ENCODE measurements around the gene FAM118B.
A peak's percentile ranks its signal among the peaks of the same experiment; 100 is the strongest.

FAM118B gene

GRCh38 chr11:126211236-126212088 is at the start of gene FAM118B, which contains the start of gene RPUSD4:
FAM118B (plus strand) TSS chr11:126211782; CDS start chr11:126235002, 23,220 bp downstream.
RPUSD4 (minus strand) TSS chr11:126211650; CDS start chr11:126211638, 12 bp downstream.
- peak; percentile 85 for DNase-seq

DNA sequence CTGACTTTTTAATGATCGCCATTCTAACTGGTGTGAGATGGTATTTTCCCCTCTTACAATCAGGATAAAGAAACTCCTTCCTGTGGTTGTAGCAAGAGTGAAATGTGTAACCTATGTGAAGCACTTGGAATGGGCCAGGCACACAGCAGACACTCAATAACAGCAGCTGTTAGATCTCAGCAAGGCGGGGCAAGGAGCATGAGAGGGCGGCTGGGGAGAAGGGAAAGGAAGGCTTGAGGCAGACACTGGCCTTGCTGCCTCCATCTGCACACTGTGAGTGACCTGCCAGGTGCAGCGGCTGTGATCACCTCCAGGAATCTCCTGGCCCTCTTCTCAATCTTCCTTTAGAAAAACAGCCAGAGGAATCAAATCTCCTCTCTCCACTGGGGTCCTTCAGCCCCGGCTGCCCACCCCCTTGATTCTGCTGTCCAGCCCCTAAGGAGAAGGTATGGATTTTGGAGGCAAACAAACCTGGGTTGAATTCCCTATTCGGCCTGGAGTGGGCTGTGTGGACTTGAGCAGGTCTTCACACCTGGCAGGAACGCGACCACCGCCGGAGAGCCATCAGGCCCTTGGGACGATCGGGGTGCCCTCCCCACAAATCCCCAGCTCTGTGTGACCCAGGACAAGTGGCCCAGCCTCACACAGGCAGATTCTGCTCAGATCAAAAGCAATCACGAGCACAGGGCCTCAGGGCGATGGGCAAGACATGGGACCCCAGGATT is 49.1 kb upstream of the FAM118B start:
- DNase-seq = no peak

DNA sequence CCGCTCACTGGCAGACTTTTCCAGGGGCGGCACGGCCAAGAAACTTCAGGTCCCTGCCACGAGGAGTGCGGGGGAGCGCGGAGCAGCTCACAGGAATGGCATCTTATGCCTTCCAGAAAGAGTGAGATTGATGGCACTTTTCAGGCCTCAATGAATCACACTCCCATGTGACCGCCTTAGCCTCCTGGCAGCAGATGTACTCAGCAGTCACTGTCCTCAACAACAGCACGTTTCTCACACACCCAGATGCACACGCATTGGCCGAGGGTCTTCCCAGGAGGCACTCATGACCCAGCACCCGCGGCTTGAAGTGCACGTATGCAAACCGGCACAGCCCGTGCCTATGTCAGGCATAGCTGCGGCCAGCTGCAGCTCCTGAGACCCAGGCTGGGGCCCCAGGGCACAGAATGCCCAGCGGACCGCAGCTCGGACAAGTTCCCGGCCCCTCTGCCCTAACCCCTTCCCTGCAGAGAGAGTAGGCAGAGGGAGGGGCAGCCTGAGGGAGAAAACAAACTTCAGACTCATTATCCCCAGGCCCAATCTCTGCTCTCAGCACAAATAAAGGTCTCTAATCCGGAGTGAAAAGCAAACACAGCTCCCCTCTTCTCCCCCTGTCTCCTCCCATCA is 48.4 kb upstream of the FAM118B start:
- DNase-seq = no peak

- DNase-seq = no peak
These were observed 47.8 kb upstream of the FAM118B start for GRCh38 chr11:126163779-126164178.

DNA sequence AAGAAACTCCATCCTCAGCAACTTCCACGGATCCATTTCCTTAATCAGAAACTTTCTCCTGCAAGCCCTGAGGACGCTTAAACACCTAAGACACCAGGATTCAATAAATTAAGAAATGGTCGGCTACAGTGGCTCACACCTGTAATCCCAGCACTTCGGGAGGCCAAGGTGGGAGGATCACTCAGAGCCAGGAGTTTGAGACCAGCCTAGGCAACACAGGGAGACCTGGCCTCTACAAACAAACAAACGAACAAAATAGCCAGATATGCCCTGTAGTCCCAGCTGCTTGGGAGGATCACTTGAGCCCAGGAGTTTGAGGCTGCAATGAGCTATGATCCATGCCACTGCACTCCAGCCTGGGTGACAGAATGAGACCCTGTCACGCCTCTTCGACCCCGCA is 46.8 kb upstream of the FAM118B start:
- DNase-seq = no peak

DNA sequence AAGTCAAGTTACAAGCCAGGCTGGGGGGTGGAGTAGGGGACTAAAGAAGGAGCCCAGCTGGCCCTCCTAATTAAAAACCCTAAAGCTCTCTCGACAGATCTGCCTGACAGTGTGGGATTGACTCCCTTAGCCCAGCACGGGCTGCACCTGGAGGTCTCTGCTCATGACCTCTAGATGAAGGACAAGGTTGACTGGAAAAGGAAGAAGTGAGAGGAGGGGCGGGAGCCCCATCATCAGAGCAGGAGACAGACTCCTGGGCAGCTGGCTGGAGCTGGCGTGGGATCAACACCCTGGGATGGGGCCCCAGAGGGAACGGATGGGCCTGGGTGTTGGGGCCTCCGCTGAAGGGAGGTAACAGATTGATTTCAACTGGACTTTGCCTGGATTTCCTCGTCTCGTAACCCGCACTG is 46.3 kb upstream of the FAM118B start:
- DNase-seq = no peak

- DNase-seq = no peak
These were observed 45.8 kb upstream of the FAM118B start for GRCh38 chr11:126165757-126166156.

GRCh38 chr11:126166413-126166812 is 45.2 kb upstream of the FAM118B start:
- DNase-seq = no peak

GRCh38 chr11:126167488-126167887 is 44.1 kb upstream of the FAM118B start:
- no peak for DNase-seq

- DNase-seq = no peak
These were observed 42.3 kb upstream of the FAM118B start for GRCh38 chr11:126169291-126169690.

GRCh38 chr11:126172596-126173038 is 39.0 kb upstream of the FAM118B start:
- no peak for DNase-seq

DNA sequence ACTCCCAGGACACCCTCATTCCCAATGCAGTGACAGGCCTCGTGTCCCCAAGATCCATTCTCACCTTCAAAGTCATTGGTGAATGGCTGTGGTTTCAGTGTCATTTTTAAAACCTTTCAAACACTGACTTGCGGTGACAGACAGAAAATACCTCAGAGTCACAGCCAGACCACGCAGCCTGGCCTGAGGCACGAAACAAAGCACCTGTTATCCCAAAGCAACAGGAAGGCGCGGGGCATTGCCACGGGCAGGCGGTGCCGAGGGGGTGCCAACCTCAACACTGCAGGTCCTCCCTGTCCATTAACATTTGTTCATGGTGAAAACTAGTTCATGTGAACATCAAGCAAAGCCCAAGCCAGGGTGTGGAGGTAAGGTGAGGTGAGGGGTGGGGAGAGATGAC is 38.3 kb upstream of the FAM118B start:
- DNase-seq = no peak

DNA sequence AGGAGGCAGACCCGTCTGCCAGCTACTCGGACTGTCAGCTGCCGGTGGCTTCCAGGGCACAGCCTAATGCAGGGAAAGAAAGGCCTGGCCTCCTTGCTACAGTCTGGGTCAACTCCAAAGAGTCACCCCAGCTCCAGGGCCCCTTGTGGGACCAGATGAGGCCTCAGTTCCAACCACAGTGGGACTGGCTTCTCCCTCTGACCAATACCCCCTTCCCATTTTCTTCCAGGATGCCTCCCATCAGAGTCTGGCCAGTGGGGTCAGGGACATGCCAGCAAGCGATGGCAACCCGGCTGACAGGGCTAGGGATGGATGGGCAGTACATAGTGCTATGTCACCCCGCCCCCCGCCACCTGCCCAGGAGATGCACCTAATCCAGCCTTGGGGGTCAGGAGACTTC is 36.8 kb upstream of the FAM118B start:
- DNase-seq = no peak

- DNase-seq = no peak
These were observed 36.2 kb upstream of the FAM118B start for GRCh38 chr11:126175393-126175792.

DNA sequence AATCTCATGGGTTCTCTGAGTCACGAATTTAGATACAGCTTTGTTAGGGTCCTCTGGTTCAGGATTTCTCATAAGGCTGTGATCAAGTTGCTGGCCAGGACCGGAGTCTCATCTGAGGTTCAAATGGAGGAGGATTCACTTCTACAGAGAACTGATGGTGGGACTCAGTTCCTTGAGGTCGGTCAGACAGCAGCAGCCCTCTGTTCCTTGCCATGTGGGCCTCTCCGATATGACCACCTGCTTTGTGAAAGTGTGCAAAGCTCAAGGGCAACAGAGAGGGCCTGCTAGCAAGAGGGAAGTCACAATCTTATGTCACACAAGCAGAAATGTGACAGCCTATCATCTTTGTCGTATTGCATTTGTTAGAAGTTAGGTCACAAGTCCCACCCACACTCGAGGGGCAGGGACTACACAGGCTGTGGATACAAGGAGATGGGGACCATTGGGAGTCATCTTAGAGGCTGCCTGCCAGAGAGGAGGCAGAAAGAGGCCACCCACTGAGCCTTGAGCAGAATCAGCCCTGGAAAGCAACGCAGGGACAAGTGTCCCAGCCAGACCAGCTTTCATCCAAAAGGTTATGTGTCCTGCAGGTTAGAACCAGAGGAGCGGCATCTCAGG is 34.6 kb upstream of the FAM118B start:
- DNase-seq = no peak

DNA sequence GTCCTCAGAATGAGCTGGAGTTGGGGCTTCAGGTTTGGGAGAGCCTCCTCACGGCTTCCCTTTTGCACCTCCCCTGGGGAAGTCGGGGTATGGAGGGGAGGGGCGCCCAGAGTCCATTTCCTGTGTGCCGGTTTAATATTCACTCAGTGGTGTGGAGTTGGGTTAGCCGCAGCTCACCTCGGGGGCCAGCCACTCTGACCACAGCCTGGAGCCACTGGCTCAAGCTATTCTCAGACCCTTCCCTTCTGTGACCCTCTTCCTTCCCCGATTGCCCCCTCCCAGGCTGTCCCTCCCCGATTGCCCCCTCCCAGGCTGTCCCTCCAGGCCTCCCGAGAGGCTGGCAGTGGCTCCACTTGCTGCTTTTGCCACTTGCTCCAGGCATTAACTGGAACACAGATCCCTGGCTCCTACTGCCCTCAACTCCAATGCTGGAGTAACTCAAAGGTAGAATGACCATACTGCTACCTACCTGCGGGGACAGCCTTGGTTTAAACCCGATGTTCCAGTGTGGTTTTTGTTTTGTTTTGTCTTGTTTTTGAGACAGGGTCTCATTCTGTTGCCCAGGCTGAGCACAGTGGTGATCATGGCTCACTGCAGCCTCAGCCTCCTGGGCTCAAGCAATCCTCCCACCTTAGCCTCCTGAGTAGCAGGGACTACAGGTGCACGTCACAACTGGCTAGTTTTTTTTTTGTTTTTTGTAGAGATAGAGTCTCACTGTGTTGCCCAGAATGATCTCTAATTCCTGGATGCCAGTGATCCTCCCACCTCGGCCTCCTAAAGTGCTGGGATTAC is 29.4 kb upstream of the FAM118B start:
- no peak for DNase-seq

GRCh38 chr11:126182787-126183445 is 28.7 kb upstream of the FAM118B start:
- DNase-seq = no peak

- no peak for DNase-seq
These were observed 26.1 kb upstream of the FAM118B start for GRCh38 chr11:126185259-126186024.

DNA sequence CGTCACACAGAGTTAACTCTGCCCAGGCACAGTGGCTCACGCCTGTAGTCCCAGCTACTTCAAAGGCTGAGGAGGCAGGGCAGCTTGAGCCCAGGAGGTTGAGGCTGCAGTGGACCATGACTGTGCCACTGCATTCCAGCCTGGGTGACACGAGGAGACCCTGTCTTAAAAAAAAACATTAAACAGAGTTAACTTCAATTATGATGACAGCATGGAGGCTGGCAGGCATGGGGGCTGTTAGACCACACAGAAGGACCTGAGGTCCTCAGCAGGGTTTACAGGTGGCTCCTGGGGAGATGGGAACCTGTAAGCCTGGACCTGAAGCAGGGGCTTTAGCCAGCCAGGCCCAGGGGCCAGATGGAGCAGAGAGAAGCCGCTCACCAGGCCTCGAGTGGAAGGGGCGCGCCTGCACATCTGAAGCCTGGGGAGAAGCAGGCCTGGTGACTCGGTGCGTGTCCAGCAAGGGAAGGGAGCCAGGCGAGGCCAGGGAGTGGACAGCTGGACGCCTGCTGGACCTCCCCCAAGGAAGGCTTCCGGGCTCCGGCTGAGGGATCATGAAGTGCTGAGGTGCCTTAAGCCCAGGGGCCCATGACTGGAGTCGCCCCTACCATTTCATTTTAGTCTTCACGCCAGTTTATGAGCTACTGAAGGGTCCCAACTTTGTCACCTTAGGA is 25.4 kb upstream of the FAM118B start:
- no peak for DNase-seq

All from NCI-H1417 treated with DMSO at 0.1 percent for 48 hours (cell line).